Measurements from ENCODE around the gene DYNC1LI1. TPM values are rescaled to one million over a fixed set of nuclear protein-coding genes. Genes with fewer than 3 reads are reported as not detected.
A peak's percentile ranks its signal among the peaks of the same experiment; 100 is the strongest.

The DYNC1LI1 gene
- total RNA-seq, result 32.7 and 38.6 TPM in 2 replicates

DNA sequence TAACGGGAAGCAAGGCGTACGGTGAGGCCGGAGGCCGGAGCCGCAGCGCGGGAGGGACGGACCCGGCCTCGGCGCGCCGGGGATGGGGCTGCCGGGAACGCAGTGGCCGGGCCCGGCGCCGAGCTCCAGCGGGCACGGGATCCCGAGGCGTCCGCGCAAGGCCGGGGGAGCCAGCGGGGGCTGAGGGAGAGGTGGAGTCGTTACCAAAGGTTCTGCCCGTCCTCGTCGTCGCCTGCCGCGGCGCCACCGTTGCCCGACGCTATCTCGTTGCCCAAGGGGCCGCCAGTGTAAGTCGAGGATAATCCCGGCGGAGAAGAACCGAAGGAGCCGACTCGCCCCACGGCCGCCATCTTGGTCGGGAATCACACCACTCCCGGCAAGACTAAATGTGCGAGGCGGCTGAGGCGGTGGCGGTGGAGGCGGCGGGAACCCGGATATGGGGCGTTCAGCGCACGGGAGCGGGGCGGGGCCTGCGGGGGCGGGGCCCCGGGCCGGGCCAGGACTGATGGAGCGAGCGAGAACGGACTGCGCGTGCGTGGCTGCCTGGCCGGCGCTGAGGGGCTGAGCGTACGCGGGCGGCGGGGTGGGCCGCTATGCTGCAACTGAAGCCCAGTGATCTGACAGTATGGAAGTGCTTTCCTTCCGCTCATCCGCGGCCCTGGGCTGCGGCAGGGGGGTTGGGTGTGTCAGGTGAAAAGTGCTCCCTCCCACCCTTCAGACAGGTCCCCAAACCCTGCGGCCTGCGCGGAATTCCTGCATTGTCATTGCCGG, at the start of gene DYNC1LI1:
DYNC1LI1 (minus strand) TSS at position 438 of the 771 bp plus-strand sequence; CDS start at position 350, 88 bp downstream.
- DNase-seq (ENCODE audit: low read depth in 2 of 2), result peak; percentile 81 to 94

DNA sequence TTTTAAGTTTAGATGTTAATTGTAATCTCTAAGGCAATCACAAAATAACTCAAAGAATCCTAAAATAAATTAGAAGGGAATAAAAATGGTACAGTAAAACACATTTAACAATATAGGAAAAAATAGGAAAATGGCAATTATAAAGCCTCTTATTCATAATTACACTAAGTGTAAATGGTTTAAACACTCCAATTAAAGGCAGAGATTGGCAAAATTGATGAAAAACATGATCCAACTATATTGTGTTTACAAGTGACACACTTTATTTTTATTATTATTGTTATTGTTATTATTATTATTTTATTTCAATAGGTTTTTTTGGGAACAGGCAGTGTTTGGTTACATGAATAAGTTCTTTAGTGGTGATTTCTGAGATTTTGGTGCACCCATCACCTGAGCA, 48.7 kb upstream of the DYNC1LI1 start:
- DNase-seq (ENCODE audit: low read depth in 2 of 2), result no peak

DNA sequence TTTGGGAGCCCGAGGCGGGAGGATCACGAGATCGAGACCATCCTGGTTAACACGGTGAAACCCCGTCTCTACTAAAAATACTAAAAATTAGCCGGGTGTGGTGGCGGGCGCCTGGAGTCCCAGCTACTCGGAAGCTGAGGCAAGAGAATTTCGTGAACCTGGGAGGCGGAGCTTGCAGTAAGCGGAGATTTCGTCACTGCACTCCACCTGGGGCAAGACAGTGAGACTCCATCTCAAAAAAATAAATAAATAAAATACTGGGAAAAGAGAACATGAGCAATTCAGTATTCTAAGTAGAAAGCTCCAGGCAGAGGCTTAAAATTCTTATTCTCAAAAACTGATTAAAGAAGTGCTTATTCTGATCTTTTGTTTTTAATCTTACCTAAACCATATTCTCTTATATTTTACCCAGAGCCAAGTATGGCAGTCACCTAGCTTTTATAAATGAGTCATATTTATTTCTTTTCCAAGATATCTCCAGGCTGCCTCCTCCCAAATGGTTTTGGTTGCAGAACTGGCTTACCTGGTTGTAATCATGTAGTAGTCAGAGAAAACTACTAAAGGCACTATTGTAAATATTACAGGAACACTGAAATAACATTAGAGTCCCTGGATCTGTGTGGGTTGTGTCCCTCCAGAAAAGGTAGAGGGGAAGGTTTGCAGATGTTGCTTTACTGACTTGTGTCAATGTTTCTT, 45.8 kb upstream of the DYNC1LI1 start:
- no peak for DNase-seq (ENCODE audit: low read depth in 2 of 2)

DNA sequence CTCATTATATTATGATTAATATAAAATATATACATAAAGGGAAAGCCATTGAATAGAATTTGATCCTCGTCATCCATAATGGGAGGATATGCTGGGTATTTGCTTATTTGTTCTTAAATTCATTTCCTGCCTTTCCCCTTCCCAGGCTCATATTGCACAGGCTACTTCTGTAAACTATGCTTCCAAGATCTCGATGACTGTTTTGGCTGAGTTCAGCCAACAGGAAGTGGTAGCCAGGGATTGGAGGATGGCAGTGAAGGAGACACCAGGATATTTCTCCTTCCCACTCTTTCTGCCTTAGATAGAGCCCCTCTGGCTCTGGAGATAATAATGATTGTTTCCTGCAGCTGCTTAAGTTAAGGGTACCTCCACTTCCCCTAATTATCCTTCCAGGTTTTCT, 44.3 kb upstream of the DYNC1LI1 start:
- DNase-seq (ENCODE audit: low read depth in 2 of 2), result peak in 1 of 2 donors; percentile 61

DNA sequence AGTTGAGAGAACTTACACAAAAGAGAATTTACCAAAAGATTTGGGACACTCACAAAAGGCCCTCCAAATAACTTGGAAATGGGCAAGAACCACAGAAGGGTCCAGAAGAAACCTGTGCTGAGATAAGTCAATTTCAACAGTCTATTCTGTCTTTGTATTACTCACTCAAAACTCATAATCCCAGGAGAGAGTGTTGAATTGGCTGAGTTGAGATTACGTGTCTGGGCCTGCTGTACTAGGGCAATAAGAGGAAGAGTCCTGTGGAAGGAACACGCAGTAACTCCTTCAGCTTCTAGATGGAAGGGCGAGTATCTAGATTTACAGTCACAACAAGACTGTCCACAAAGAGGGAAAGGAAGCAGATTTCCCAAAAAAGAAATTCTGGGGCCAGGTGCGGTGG, 42.5 kb upstream of the DYNC1LI1 start:
- no peak for DNase-seq (ENCODE audit: low read depth in 2 of 2)

DNA sequence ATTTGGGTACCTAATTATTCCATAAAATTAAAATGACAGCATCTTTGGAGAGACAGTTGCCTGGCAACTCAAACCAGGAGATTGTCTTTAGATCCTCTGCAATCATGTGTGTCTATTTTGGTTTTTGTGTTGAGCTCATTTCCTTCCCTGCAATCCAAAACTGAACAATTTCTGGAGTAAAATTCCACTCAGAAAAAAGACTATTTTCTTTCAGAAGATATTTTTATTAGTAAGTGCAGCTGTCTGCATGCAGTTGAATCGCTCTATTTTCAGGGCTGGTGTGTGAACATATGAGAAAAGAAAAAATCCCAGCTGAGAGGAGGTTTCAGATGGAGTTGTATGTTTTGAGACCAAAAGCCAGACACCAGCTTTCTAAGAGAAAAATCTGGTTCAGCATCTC, 41.9 kb upstream of the DYNC1LI1 start:
- DNase-seq (ENCODE audit: low read depth in 2 of 2), result no peak

DNA sequence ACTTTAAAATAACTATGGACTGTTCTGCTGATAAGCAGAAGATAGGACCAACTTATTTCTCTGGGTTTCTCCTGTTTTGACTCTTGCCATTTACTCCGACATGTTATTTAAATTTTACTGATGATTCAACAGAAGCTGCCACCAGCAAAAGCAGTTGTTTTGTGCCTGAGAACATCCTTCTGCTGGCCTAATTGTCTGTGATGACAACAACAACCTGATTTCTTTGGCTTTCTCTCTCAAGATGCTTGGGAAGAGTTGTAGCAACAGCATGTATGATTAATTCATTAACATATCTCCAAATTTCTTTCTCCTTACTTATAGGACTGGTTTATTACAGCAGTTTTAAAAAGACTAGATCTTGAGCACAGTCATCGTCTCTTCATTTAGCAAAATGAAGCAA, 36.9 kb upstream of the DYNC1LI1 start:
- DNase-seq (ENCODE audit: low read depth in 2 of 2), result no peak

DNA sequence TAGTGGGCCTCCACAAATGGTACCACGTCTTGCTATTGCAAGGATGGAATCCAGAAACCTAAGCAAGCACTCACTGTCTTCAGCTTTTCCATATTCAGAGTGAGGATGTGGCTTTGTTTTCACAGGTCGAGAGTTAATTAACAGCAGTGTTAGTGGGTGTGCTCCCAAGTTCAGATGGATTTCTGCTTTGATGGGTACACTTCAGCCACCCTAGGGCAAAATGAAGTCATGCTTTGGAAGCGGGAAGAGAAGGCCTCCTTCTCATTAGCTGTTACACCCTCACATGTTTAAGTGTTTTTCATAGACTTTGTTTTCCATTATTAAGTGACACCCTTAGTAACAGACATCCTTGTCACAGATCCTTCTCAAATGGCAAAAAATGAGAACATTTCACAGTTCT, 36.3 kb upstream of the DYNC1LI1 start:
- DNase-seq (ENCODE audit: low read depth in 2 of 2), result no peak

DNA sequence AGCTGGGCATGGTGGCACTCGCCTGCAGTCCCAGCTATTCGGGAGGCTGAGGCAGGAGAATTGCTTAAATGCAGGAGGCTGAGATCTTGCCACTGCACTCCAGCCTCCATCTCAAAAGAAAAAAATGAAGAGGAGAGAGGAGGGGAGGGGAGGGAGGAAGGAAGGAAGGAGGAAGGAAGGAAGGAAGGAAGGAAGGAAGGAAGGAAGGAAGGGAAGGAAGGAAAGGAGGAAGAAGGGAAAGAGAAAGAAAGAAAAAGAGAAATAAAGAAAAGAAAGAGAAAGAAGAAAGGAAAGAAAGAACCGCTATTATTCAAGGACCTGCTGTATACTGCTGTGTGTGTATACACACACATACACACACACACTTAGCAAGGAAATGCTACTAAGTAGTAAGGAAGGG, 35.6 kb upstream of the DYNC1LI1 start:
- no peak for DNase-seq (ENCODE audit: low read depth in 2 of 2)

DNA sequence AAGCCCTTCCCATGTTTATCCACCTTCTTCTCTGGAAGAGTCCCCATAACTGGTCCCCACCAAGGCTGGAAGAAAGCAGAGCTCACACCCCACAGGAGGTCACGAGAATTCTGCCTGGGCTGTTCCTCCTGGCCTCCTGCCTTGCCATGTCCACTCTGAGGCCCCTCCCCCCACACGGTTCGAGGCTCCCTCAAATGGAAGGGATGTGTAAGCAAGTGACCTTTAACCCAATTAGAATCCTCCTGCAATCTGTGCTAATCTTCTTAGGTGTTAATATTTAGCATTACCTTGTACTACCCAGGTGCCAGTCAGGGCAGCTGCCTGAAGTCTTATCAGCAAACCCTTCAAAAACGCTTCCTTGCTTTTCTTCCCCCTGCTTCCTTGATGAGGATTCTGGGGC, 32.4 kb upstream of the DYNC1LI1 start:
- DNase-seq (ENCODE audit: low read depth in 2 of 2), result no peak

DNA sequence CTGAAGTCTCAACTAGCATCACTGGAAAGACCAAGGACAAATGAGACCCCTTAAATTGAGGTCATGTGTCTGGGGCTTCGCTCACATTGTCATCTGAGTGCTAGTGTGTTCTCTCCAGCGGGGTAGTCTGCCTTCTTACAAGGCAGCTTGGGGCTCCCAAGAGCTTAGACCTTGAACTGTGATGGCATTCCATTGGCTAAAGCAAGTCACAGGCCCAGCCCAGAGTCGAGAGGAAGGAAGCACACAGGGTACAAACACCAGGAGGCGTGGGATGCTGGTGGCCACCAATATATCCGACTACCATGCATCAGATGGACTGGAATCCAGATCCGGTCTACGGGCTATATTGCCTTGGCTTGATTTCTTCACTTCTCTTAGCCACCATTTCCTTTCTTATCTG, 31.5 kb upstream of the DYNC1LI1 start:
- DNase-seq (ENCODE audit: low read depth in 2 of 2), result no peak

DNA sequence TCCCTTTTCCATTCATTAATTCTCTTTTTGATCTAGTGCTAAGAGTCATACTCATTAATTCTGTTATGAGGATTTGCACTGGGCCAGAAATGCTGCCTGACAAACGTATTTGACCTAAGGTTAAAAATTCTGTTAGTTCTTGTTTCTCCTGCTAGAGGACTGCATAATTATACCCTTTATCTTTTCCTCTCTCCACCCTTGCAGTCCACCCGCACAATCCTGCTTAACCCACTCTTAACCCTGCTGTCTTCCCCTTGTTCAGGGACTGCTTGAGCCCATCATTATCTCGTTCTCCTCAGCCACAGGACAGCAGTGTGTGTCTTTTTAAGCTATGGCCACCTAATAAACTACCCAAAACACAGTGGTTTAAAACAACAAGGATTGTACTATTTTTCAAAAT, 31.1 kb upstream of the DYNC1LI1 start:
- no peak for DNase-seq (ENCODE audit: low read depth in 2 of 2)

DNA sequence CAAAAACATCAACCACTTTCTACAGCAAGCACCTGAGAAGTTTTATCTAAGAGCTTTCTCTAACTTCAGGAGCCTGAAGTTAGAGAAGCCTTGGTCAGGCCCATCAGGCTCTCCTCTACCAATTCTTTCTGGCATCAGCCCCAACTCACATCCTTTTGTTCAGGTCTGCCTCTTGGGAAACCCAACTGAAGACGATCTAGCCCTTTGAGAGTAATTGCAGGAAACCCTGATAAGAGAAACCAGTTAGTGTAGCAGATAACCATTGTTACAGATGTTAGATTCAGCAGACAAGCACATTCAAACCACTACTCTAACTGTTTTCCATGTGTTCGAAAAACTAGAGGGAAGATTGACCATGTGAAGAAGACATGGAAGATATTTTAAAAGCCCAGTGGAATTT, 27.0 kb upstream of the DYNC1LI1 start:
- DNase-seq (ENCODE audit: low read depth in 2 of 2), result no peak

DNA sequence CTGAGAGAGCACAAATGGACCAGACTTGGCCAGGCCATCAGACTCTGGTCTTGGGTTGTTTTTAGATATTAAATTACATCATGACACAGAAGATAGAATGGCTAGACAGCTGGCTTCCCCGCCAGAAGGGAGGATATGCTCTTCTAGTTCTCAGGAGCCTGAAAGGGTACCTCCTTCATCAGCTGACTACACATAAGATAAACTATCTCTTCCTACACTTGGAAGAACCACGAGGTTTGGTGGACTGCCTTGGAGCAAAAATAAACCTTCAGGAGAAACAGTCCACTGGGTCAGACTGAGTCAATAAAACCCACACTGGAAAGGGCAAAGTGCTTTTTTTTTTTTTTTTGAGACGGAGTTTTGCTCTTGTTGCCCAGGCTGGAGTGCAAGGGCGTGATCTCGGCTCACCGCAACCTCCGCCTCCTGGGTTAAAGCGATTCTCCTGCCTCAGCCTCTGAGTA, 26.3 kb upstream of the DYNC1LI1 start:
- DNase-seq (ENCODE audit: low read depth in 2 of 2), result no peak

DNA sequence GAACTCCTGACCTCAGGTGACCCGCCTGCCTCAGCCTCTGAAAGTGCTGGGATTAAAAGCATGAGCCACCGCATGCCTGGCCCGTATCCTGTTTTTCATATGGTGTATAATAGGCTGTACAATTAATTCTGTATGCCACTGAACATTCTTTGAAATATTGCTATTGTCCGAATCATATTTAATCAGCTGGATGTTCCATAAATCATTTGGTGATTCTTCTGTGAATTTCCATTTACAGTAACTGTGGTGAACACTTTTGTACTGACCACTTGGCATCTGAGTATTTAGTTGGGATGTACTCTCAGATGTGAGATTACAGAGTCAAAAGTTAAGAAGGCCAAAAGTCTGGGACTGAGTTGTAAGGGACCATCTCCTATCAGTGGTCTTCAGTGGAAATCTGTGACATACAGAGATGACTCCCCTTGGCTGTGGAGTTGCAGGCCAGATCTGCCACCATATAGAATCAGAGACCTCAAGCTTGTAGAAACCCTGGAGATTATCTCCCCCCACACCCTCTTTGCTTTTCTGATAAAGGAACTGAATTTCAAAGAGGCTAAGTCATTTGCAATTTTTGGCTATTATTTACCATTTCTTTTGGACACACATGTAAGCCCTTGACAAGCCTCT, 25.7 kb upstream of the DYNC1LI1 start:
- no peak for DNase-seq (ENCODE audit: low read depth in 2 of 2)

DNA sequence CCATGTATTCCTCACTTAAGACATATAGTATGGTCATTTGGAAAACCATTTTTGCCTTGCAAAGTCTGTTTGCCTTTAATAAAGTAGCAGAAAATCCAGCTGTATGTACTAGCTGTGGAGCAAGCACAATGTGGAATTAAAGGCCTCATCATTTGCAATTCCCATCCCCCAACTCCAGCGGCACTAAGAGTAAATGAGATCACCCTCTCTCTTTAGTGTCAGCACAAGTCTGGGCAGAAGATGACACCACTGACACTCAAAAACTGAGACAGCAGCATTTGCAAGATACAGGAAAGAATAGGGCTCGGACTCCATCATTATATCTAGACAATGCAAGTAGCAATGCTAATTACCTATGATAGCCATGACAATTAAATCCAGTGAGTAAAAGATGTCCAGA, 24.7 kb upstream of the DYNC1LI1 start:
- no peak for DNase-seq (ENCODE audit: low read depth in 2 of 2)

DNA sequence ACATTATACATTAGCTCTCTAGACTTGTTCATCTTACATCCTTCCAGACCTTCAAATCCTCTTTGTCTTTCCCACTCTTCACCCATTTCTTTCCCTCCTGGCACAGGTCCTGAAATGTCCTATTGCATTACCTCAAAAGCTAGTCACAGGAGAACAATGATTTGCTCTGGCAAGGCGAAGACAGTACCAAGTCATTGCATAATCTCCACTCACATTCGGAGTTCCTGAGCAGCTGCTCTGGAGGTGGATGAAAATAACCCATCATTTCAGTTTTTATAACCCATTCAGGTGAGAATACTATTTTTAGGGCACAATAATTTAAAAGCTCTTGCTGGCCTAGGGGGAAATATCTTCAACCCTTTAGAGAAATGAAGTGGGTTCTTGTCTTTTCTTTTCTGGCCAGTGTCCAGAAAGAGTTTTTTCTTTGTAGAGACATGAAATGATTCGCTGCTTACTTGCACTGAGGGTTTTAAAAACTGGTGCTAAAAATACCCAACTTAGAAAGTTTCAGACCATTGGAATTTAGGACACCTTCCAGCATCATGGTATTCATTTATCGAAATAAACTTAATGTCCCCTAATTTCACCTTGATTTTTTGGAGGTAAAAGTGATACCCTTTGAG, 23.4 kb upstream of the DYNC1LI1 start:
- DNase-seq (ENCODE audit: low read depth in 2 of 2), result no peak

DNA sequence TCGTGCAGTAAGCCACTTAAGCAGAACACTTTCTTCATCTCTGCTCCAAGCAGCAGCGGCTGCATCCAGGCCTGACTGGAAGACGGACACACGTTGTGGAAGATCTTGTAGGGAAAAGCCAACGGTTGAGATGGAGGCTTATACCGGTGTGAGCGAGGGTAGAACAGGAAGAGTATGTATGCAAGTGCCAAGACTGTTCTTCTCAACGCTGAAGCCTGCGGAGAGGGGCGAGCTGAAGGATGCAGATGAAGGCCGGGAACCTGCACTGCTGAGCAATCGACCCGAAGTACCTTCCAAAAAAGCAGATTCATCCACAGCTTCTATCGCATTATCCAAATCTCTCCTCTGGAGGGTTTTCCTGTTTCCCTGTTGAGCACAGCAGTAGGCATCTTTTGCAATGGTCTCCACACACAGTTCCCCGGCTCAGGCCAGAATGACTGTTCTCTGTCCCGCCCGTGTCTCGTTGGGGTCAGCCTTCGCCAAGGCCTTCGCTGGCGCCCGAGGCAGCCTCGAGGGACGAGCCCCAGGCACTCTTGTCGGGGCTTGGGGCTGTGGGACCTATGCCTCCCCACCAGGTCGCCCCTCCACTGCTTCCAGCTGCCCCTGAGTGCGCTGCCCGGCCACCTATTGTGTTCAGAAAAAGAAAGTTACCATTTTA, 22.2 kb upstream of the DYNC1LI1 start:
- DNase-seq (ENCODE audit: low read depth in 2 of 2), result no peak

DNA sequence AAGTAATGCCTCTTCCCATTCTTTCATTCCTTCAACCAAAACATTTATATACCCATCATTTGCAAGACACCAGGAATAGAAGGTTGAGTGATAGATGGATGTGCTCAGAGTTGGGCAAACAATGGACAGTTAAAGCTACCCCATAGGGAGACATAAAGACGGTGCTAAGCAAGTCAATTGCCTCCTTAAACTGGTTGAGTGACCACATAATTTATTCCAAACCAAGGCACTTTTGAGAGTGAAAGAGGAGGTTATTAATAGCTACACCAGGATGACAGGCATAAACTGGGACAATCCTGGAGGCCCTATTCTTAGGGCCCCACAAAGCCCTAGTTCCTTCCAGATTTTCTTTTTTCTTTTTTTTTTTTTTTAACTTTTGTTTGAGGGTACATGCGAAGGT, 21.4 kb upstream of the DYNC1LI1 start:
- no peak for DNase-seq (ENCODE audit: low read depth in 2 of 2)

DNA sequence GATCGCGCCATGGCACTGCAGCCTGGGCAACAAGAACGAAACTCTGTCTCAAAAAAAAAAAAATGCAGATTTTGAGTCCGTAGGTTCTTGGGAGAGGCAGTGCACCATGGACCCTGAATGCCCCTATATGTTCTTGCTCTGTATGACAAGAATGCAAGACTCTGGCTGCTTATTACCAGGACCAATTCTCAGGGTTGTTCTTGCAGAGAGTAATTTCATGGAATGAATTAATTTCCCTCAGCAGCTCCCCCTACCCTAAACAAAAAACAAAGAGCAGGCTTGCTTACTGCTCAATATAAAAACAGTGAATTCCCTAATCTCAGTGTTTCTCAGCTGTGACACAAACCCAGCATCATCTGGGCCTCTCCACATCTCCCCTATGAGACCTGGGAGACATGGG, 20.5 kb upstream of the DYNC1LI1 start:
- no peak for DNase-seq (ENCODE audit: low read depth in 2 of 2)

DNA sequence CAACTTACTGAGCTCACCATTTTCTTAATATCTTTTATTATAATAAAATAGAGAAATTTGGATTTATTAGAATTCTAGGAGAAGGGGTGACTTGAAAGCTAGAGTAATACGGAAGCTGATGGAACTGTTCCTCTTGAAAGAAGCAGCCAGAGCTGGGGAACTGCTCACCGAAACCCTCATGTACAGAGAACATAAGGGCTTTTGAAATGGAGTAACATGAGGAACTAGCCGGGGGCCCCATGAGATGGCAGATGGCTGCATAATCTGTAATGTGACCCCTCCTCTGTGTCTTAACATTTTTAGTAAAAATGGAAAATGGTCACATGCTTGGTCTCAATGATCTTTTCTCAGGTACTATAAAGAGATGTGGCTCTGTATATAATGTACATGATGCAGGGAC, 15.7 kb upstream of the DYNC1LI1 start:
- no peak for DNase-seq (ENCODE audit: low read depth in 2 of 2)

DNA sequence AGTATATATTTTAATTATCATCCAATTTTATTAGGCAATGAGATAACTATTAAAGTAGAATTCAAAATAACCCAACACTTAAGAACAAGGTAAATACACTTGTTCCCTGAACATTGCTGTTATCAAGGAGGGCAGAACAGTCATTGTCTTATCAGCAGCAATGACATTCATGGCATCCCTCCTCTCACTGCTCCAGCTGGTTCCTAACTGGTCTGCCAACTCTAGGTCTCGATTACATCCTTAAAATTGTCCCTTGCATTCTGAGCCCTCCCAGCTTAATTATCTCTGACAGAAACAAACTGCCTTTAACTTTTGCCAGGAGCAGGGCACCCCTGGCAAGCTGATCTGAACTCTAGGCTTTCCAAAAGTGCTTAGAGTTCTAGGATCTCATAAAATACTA, 14.0 kb upstream of the DYNC1LI1 start:
- DNase-seq (ENCODE audit: low read depth in 2 of 2), result no peak

All from dermis microvascular lymphatic vessel endothelial cell (primary cell).